ENCODE results near the gene COMMD10. TPM values are rescaled to one million over a fixed set of nuclear protein-coding genes. Genes with fewer than 3 reads are reported as not detected.

The COMMD10 gene
- total and polyA plus RNA-seq, 2 of the 8 experiments (the other 6 are each of a cell fraction or from before 2014, with no cell fraction given), result 16.5 to 43.4 TPM

- Histone ChIP-seq H2BK12ac (ENCODE audit: low read depth, low read length) (no peak overlapping the region), H3K79me1 (ENCODE audit: low read depth, low read length) (no peaks in the 10 kb centered on the region), H3K9me3 (ENCODE audit: insufficient read depth in 2 of 2, low read depth in 1 of 2, low read length in 1 of 2) (peaks cover 0 to 6% of the 10 kb centered on the region in 2 experiments; a peak in 1 of 4 replicates), H3K27ac (ENCODE audit: low read depth, low read length) (no peak overlapping the region), H3K79me2 (ENCODE audit: control insufficient read depth in 1 of 2, insufficient read depth in 2 of 2, low read length in 2 of 2) (no peaks in the 10 kb centered on the region), H3K4me1 (replicated peaks in 1 of 4; ENCODE audit: control insufficient read depth in 3 of 4, insufficient read depth in 4 of 4, low read length in 3 of 4) (no peaks in the 10 kb centered on the region), H2BK5ac (ENCODE audit: low read depth, low read length) (no peak overlapping the region), H4K20me1 (replicated peaks in 1 of 2; ENCODE audit: control insufficient read depth in 1 of 2, insufficient read depth in 2 of 2, low read length in 2 of 2) (no peaks in the 10 kb centered on the region), H2BK15ac (ENCODE audit: low read length) (no peak overlapping the region), H4K5ac (ENCODE audit: insufficient read length, low read depth, low read length) (no peak overlapping the region), H3K18ac (ENCODE audit: extremely low read depth, low read length) (no peak overlapping the region), H3K27me3 (replicated peaks in 1 of 4; ENCODE audit: control insufficient read depth in 3 of 4, extremely low read depth in 1 of 4, insufficient read depth in 3 of 4, low read length in 3 of 4) (no peaks in the 10 kb centered on the region), H2AFZ (ENCODE audit: low read length) (no peak overlapping the region), H3K23ac (ENCODE audit: insufficient read length) (no peak overlapping the region), H4K91ac (replicated peaks; ENCODE audit: insufficient read length, low read length) (no peak overlapping the region), H3K4ac (replicated peaks; ENCODE audit: insufficient read length, low read depth, low read length) (no peak overlapping the region), H3K23me2 (ENCODE audit: low read depth, low read length) (no peaks in the 10 kb centered on the region), H3K14ac (ENCODE audit: insufficient read length) (no peak overlapping the region), H3K56ac (replicated peaks; ENCODE audit: insufficient read length, low read depth, low read length) (no peak overlapping the region), H3K4me2 (ENCODE audit: insufficient read depth in 1 of 2, low read depth in 2 of 2, low read length in 2 of 2) (no peak overlapping the region), H2AK5ac (ENCODE audit: low read depth, low read length) (no peak overlapping the region), H2BK120ac (replicated peaks; ENCODE audit: low read depth, low read length) (no peak overlapping the region), H3K4me3 (ENCODE audit: extremely low read depth in 1 of 4, insufficient read depth in 2 of 4, low read depth in 3 of 4, low read length in 4 of 4) (no peak overlapping the region), H2BK20ac (ENCODE audit: low read length) (no peak overlapping the region), H3K36me3 (ENCODE audit: control insufficient read depth in 2 of 4, insufficient read depth in 4 of 4, low read length in 3 of 4) (no peaks in the 10 kb centered on the region; a peak in 1 of 8 replicates), H4K8ac (ENCODE audit: extremely low read depth, insufficient read depth, low read length) (no peak overlapping the region), H3K9ac (replicated peaks in 1 of 4; ENCODE audit: extremely low read depth in 1 of 4, low read depth in 3 of 4, low read length in 3 of 4) (no peak overlapping the region)
- 81% methylated on average over 1 of the region's 1 CpG; no CpG with 5 or more reads in 1 of the 2 experiments for WGBS, 2 experiments (ENCODE audit: extremely low coverage in 1 of 2, insufficient coverage in 1 of 2, insufficient read length in 1 of 2, insufficient replicate concordance in 2 of 2, low coverage in 1 of 2, low lambda C conversion rate in 2 of 2, missing lambda C conversion rate in 1 of 2)
- no peak for DNase-seq (ENCODE audit: low read depth in 1 of 2, low spot score in 2 of 2)
- no peak for FAIRE-seq
- POLR2A ChIA-PET (ENCODE audit: partially characterized antibody), result no interaction called here
- CTCF ChIA-PET (ENCODE audit: partially characterized antibody), result interaction anchor here (1.0 to 1.4 kb wide), 3 partner anchors 15 to 103 kb away, joined by 3 to 4 read pairs (median 3); no protein-coding TSS in a partner anchor
- TF ChIP-seq NANOG (IDR thresholded peaks at IDR 0.05; ENCODE audit: insufficient read depth, low read depth, low read length, poor library complexity, severe bottlenecking) (no peak), EGR1 (IDR thresholded peaks at IDR 0.05; ENCODE audit: borderline replicate concordance, low read depth, low read length) (no peak), ZNF274 (IDR thresholded peaks at IDR 0.05; ENCODE audit: borderline replicate concordance, extremely low read depth, low read length) (no peak)
Observed at GRCh38 chr5:116274251-116274650, 189.4 kb downstream of the COMMD10 start.

All from H1 (cell line).